Thyroid gland (tissue), 4 donors: ENCODE data around the gene CRIM1. TPM values are rescaled to one million over a fixed set of nuclear protein-coding genes. Genes with fewer than 3 reads are reported as not detected.

Experiments used
- DNase-seq, 2 donors: peaks; one replicate each; pipeline ENCODE4 v3.0.0-alpha.2; 2019
- H3K27ac ChIP-seq, 3 donors: fragments of 200-600 bp; sonication (generic); 1 replicate in 2 of 3; 2 replicates in 1 of 3; pipeline ENCODE4 v1.5.1; 2016 to 2019; ENCODE audit warnings: mild to moderate bottlenecking in 1 of 3, moderate library complexity in 1 of 3
- H3K27me3 ChIP-seq: fragments of 200-600 bp; sonication (generic); one replicate; pipeline ENCODE4 v1.5.1; 2019
- H3K36me3 ChIP-seq, 2 donors: fragments of 200-600 bp; sonication (generic); one replicate each; pipeline ENCODE4 v1.5.1; 2016 to 2019
- H3K4me1 ChIP-seq, 2 donors: fragments of 200-600 bp; sonication (generic); one replicate each; pipeline ENCODE4 v1.5.1; 2017 to 2019
- H3K4me3 ChIP-seq, 3 donors: fragments of 200-600 bp; sonication (generic); replicated peaks in 1 of 3; 1 replicate in 2 of 3; 2 replicates in 1 of 3; pipeline ENCODE4 v1.5.1; 2016; ENCODE audit warnings: mild to moderate bottlenecking in 1 of 3
- H3K9me3 ChIP-seq: fragments of 200-600 bp; sonication (generic); one replicate; pipeline ENCODE4 v1.5.1; 2017
- CTCF ChIP-seq, 6 experiments: fragments of 200-600 bp in 3 of 6; fragments of 450-650 bp in 3 of 6; sonication (generic) in 3 of 6; IDR thresholded peaks; one replicate each; pipeline ENCODE4 v1.5.1; 2016 to 2019; ENCODE audit warnings: antibody characterized with exemption in 6 of 6, mild to moderate bottlenecking in 2 of 6, inconsistent platforms in 1 of 6, moderate library complexity in 1 of 6
- POLR2A ChIP-seq, 2 donors: fragments of 450-650 bp; IDR thresholded peaks; one replicate each; pipeline ENCODE4 v1.6.1; 2017; ENCODE audit warnings: antibody characterized with exemption in 2 of 2, mild to moderate bottlenecking in 2 of 2, moderate library complexity in 1 of 2
- WGBS, 2 donors: methylation state at CpG; one replicate each; pipeline ENCODE4 v1.1.5; 2017; 5-methylcytosine and 5-hydroxymethylcytosine counted together
- intact Hi-C: fragments of 100-400 bp; cut with DNase I; formaldehyde crosslinking; loops from one replicate; pipeline ENCODE4 v1.15.1; 2023
- total RNA-seq, 4 donors: library from RNA; depleted of rRNA; stranded (reverse); fragments of >200 nt; gene quantifications; one replicate each; pipeline ENCODE4 v1.2.3, GENCODE V29; 2016

Gene CRIM1
- total RNA-seq, 4 donors from 2014 or later = 49.5 to 104 (median 71.5) TPM

GRCh38 chr2:36393738-36394256, 38.2 kb downstream of the CRIM1 start:
- H3K27ac ChIP-seq = peak overlapping the region in 1 of 3 donors; percentile 15
- DNase-seq = no peak
- H3K36me3 ChIP-seq = no peaks in the 10 kb centered on the region
- intact Hi-C loops = no loop called here
- 82 to 84% methylated on average over 4 of the region's 4 CpGs for WGBS, 2 donors
- no peaks in the 10 kb centered on the region for H3K9me3 ChIP-seq
- H3K4me3 ChIP-seq = no peak overlapping the region
- H3K4me1 ChIP-seq = peaks cover 34 to 51% of the 10 kb centered on the region in 2 donors
- TF ChIP-seq CTCF (IDR thresholded peaks at IDR 0.05) (no peak), POLR2A (IDR thresholded peaks at IDR 0.05) (no peak)
- no peaks in the 10 kb centered on the region for H3K27me3 ChIP-seq

- 53% methylated on average over 6 of the region's 6 CpGs for WGBS, 2 donors
- intact Hi-C loops = no loop called here
- H3K27me3 ChIP-seq = no peaks in the 10 kb centered on the region
- H3K4me3 ChIP-seq = no peak overlapping the region
- H3K27ac ChIP-seq = peak overlapping the region; percentile 43 to 61 (median 44)
- peaks cover 24 to 41% of the 10 kb centered on the region in 2 donors for H3K4me1 ChIP-seq
- TF ChIP-seq POLR2A (IDR thresholded peaks at IDR 0.05) (no peak), CTCF (IDR thresholded peaks at IDR 0.05) (no peak)
- DNase-seq = peak in 1 of 2 donors; percentile 42
- no peaks in the 10 kb centered on the region for H3K9me3 ChIP-seq
- no peaks in the 10 kb centered on the region for H3K36me3 ChIP-seq
These were observed 39.2 kb downstream of the CRIM1 start for GRCh38 chr2:36394804-36395203.

GRCh38 chr2:36395866-36396265, 40.3 kb downstream of the CRIM1 start:
- no peak overlapping the region for H3K4me3 ChIP-seq
- peaks cover 17 to 31% of the 10 kb centered on the region in 2 donors for H3K4me1 ChIP-seq
- intact Hi-C loops = no loop called here
- WGBS, 2 donors = 88 to 95% methylated on average over 4 of the region's 4 CpGs
- H3K36me3 ChIP-seq = no peaks in the 10 kb centered on the region
- H3K27me3 ChIP-seq = no peaks in the 10 kb centered on the region
- H3K27ac ChIP-seq = no peak overlapping the region
- no peak for DNase-seq
- no peaks in the 10 kb centered on the region for H3K9me3 ChIP-seq
- TF ChIP-seq CTCF (IDR thresholded peaks at IDR 0.05) (no peak), POLR2A (IDR thresholded peaks at IDR 0.05) (no peak)

GRCh38 chr2:36396878-36397539, 41.4 kb downstream of the CRIM1 start:
- WGBS, 2 donors = 98% methylated on average over 9 of the region's 9 CpGs
- H3K27ac ChIP-seq = no peak overlapping the region
- H3K36me3 ChIP-seq = no peaks in the 10 kb centered on the region
- H3K9me3 ChIP-seq = no peaks in the 10 kb centered on the region
- no peaks in the 10 kb centered on the region for H3K27me3 ChIP-seq
- intact Hi-C loops = no loop called here
- no peak for TF ChIP-seq POLR2A (IDR thresholded peaks at IDR 0.05)
- TF ChIP-seq CTCF (IDR thresholded peaks at IDR 0.05) = no peak
- no peak overlapping the region for H3K4me3 ChIP-seq
- H3K4me1 ChIP-seq = peaks cover 17 to 31% of the 10 kb centered on the region in 2 donors
- no peak for DNase-seq

GRCh38 chr2:36397728-36398413, 42.3 kb downstream of the CRIM1 start:
- intact Hi-C loops = no loop called here
- no peak for TF ChIP-seq POLR2A (IDR thresholded peaks at IDR 0.05)
- no peak for TF ChIP-seq CTCF (IDR thresholded peaks at IDR 0.05)
- DNase-seq = no peak
- Histone ChIP-seq H3K9me3 (no peaks in the 10 kb centered on the region), H3K36me3 (no peaks in the 10 kb centered on the region), H3K27ac (no peak overlapping the region), H3K27me3 (no peaks in the 10 kb centered on the region), H3K4me3 (no peak overlapping the region), H3K4me1 (peaks cover 17 to 29% of the 10 kb centered on the region in 2 donors)
- WGBS, 2 donors = 96% methylated on average over 7 of the region's 7 CpGs
